Gastroesophageal sphincter (tissue), 3 donors: ENCODE results near the gene TMEM229A.

Experiments used
- CTCF ChIP-seq, 4 experiments: fragments of 200-600 bp in 2 of 4; fragments of 450-650 bp in 2 of 4; sonication (generic) in 1 of 4; IDR thresholded peaks; one replicate each; pipeline ENCODE4 v1.5.1; 2017 to 2019; ENCODE audit warnings: antibody characterized with exemption in 4 of 4, mild to moderate bottlenecking in 2 of 4, moderate library complexity in 2 of 4
- POLR2A ChIP-seq, 2 donors: fragments of 450-650 bp; IDR thresholded peaks; one replicate each; pipeline ENCODE4 v1.6.1; 2017; ENCODE audit warnings: antibody characterized with exemption in 2 of 2, mild to moderate bottlenecking in 2 of 2, moderate library complexity in 1 of 2

DNA sequence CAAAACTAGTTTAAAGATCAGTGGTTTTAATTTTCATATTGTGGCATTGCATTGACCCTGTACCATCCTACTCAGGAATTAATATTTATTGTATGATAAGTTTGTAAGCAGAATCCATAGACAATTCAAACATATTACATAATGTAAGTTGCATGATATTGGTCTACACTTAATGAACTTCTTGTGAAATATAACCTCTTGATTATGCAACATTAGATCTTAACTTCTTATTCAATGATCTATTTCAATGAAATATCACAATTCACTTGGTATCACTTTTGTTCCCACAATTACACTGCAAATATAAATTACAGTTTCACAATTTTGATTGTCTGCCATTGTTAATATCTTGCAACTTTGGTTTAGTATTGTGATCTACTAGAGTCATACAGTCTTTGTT is 44.0 kb upstream of the TMEM229A start:
- TF ChIP-seq CTCF (IDR thresholded peaks at IDR 0.05) (no peak), POLR2A (IDR thresholded peaks at IDR 0.05) (no peak)
